NOMO-1 (cell line): ENCODE data around the gene KLF7.

ENCODE experiments used
- DNase-seq, 2 experiments: peaks; one replicate each; lab custom pipeline; 2025; ENCODE audit not compliant: unreplicated experiment in 2 of 2; lab: John Stamatoyannopoulos, UW

The KLF7 gene

GRCh38 chr2:207130958-207131521 is 34.7 kb downstream of the KLF7 start:
- DNase-seq: no peak

GRCh38 chr2:207129821-207130220 is 35.9 kb downstream of the KLF7 start:
- no peak for DNase-seq

GRCh38 chr2:207128867-207129266 is 36.9 kb downstream of the KLF7 start:
- peak in 1 of 2 experiments; percentile 37 for DNase-seq

GRCh38 chr2:207126724-207127308 is 38.9 kb downstream of the KLF7 start:
- no peak for DNase-seq

GRCh38 chr2:207123776-207124391 is 41.9 kb downstream of the KLF7 start:
- no peak for DNase-seq

- DNase-seq: no peak
Measured at GRCh38 chr2:207123335-207123744, 42.4 kb downstream of the KLF7 start.

GRCh38 chr2:207122651-207123334 is 43.0 kb downstream of the KLF7 start:
- no peak for DNase-seq

GRCh38 chr2:207121784-207122183 is 44.0 kb downstream of the KLF7 start:
- DNase-seq: no peak

- DNase-seq: no peak
Measured at GRCh38 chr2:207119048-207119447, 46.7 kb downstream of the KLF7 start.

GRCh38 chr2:207117668-207118067 is 48.1 kb downstream of the KLF7 start:
- no peak for DNase-seq

- DNase-seq: no peak
Measured at GRCh38 chr2:207115715-207116364, 49.9 kb downstream of the KLF7 start.

- DNase-seq: no peak
Measured at GRCh38 chr2:207113414-207113813, 52.3 kb downstream of the KLF7 start.

GRCh38 chr2:207112785-207113184 is 53.0 kb downstream of the KLF7 start:
- DNase-seq: no peak

GRCh38 chr2:207112383-207112782 is 53.4 kb downstream of the KLF7 start:
- DNase-seq: no peak

GRCh38 chr2:207111757-207112156 is 54.0 kb downstream of the KLF7 start:
- no peak for DNase-seq

- DNase-seq: no peak
Measured at GRCh38 chr2:207110715-207111114, 55.0 kb downstream of the KLF7 start.

GRCh38 chr2:207110310-207110709 is 55.4 kb downstream of the KLF7 start:
- DNase-seq: no peak

GRCh38 chr2:207109768-207110167 is 56.0 kb downstream of the KLF7 start:
- DNase-seq: no peak

- DNase-seq: no peak
Measured at GRCh38 chr2:207108440-207108839, 57.3 kb downstream of the KLF7 start.

- no peak for DNase-seq
Measured at GRCh38 chr2:207107551-207107950, 58.2 kb downstream of the KLF7 start.

GRCh38 chr2:207107131-207107530 is 58.6 kb downstream of the KLF7 start:
- no peak for DNase-seq
